HCT116 (cell line): ENCODE measurements around the gene PPFIA2. TPM values are rescaled to one million over a fixed set of nuclear protein-coding genes. Genes with fewer than 3 reads are reported as not detected.
"Not testable (repeated sequence)": the region's sequence is repeated elsewhere in the genome, so short reads cannot be mapped to it uniquely, and the experiment has no call there.

Experiments
- ATAC-seq: fragments of 200-7000 bp; cut with Tn5 transposase; 2 replicates; pipeline ENCODE4 v1.9.1; 2020; ENCODE audit warnings: mild to moderate bottlenecking, moderate library complexity
- BruUV-seq: library from RNA; stranded (reverse); fragments of 400-500 nt; replicated peaks from 2 replicates; lab custom pipeline; 2021; lab: Mats Ljungman, UMichigan
- CTCF ChIA-PET: fragments of 300-600 bp; sonication (Branson Sonifier 250); formaldehyde crosslinking; loops from one replicate; lab custom pipeline; 2021; ENCODE audit warnings: antibody characterized with exemption; lab: Charles Lee
- POLR2A ChIA-PET: fragments of 300-600, 350-600 bp; sonication (Branson Sonifier 250); formaldehyde crosslinking; loops from one replicate; lab custom pipeline; 2021; ENCODE audit warnings: antibody characterized with exemption; lab: Charles Lee
- RAD21 ChIA-PET, 2 experiments: fragments of 300-600 bp; sonication (Branson Sonifier 250); formaldehyde crosslinking; loops; one replicate each; lab custom pipeline; 2023; ENCODE audit warnings: low total read pairs in 2 of 2; ENCODE audit not compliant: uncharacterized antibody in 2 of 2, unreplicated experiment in 2 of 2, low non-redundant PET in 1 of 2; lab: Charles Lee
- DNase-seq: peaks from one replicate; pipeline ENCODE4 v3.0.0-alpha.2; 2010; ENCODE audit warnings: low read depth, low spot score
- H2AFZ ChIP-seq: fragments of 200-600 bp; shearing (Covaris generic), sonication (generic); 2 replicates; pipeline ENCODE4 v1.6.1; 2017; ENCODE audit warnings: low read depth, mixed run types, mixed read lengths, antibody characterized with exemption, low read length; ENCODE audit not compliant: poor library complexity, severe bottlenecking
- H3K27ac ChIP-seq: 2 replicates; pipeline ENCODE4 v1.5.1; 2012; ENCODE audit warnings: low read depth, low read length
- H3K27me3 ChIP-seq: fragments of 200-600 bp; sonication (generic); 2 replicates; pipeline ENCODE4 v1.6.1; 2016; ENCODE audit warnings: mixed run types, low read length, mixed read lengths; ENCODE audit not compliant: insufficient read depth
- H3K36me3 ChIP-seq, 2 experiments: fragments of 200-500 bp in 1 of 2; fragments of 200-600 bp in 1 of 2; sonication (Bioruptor generic) in 1 of 2; sonication (generic) in 1 of 2; 2 replicates each; pipeline versions ENCODE4 v1.5.1 to v1.6.1; 2014 to 2016; ENCODE audit warnings: low read length in 2 of 2, inconsistent platforms in 1 of 2, mixed read lengths in 1 of 2, mixed run types in 1 of 2; ENCODE audit not compliant: insufficient read depth in 2 of 2, control insufficient read depth in 1 of 2
- H3K4me1 ChIP-seq, 2 experiments: fragments of 200-600 bp in 1 of 2; sonication (generic) in 1 of 2; 2 replicates each; pipeline versions ENCODE4 v1.5.1 to v1.6.1; 2012 to 2017; ENCODE audit warnings: low read length in 2 of 2, inconsistent platforms in 1 of 2, mild to moderate bottlenecking in 1 of 2, mixed read lengths in 1 of 2, mixed run types in 1 of 2, moderate library complexity in 1 of 2; ENCODE audit not compliant: insufficient read depth in 2 of 2, control insufficient read depth in 1 of 2
- H3K4me2 ChIP-seq: fragments of 200-600 bp; sonication (generic); 2 replicates; pipeline ENCODE4 v1.6.1; 2017; ENCODE audit warnings: mixed run types, low read length, mixed read lengths
- H3K4me3 ChIP-seq, 2 experiments: fragments of 200-600 bp in 1 of 2; sonication (generic) in 1 of 2; replicated peaks in 1 of 2; 2 replicates each; pipeline ENCODE4 v1.5.1; 2011 to 2016; ENCODE audit warnings: low read length in 2 of 2, control low read depth in 1 of 2, low read depth in 1 of 2, mild to moderate bottlenecking in 1 of 2, mixed read lengths in 1 of 2, mixed run types in 1 of 2
- H3K79me2 ChIP-seq: fragments of 200-600 bp; sonication (generic); 2 replicates; pipeline ENCODE4 v1.6.1; 2017; ENCODE audit warnings: mild to moderate bottlenecking, mixed run types, low read length, moderate library complexity, mixed read lengths; ENCODE audit not compliant: insufficient read depth
- H3K9ac ChIP-seq: fragments of 200-600 bp; sonication (generic); 2 replicates; pipeline ENCODE4 v1.6.1; 2016; ENCODE audit warnings: low read length, mixed read lengths
- H3K9me2 ChIP-seq: fragments of 200-600 bp; sonication (generic), shearing (Covaris generic); 2 replicates; pipeline ENCODE4 v1.6.1; 2017; ENCODE audit warnings: mixed run types, mild to moderate bottlenecking, moderate library complexity; ENCODE audit not compliant: insufficient read depth
- H3K9me3 ChIP-seq, 2 experiments: fragments of 200-500 bp in 1 of 2; fragments of 200-600 bp in 1 of 2; sonication (Bioruptor generic) in 1 of 2; sonication (generic) in 1 of 2; 2 replicates each; pipeline ENCODE4 v1.6.1; 2014 to 2017; ENCODE audit warnings: low read length in 2 of 2, mixed read lengths in 2 of 2, inconsistent platforms in 1 of 2, low read depth in 1 of 2, mild to moderate bottlenecking in 1 of 2, mixed run types in 1 of 2, moderate library complexity in 1 of 2; ENCODE audit not compliant: control insufficient read depth in 1 of 2, insufficient read depth in 1 of 2
- H4K20me1 ChIP-seq: fragments of 200-600 bp; sonication (generic), shearing (Covaris generic); 2 replicates; pipeline ENCODE4 v1.6.1; 2017; ENCODE audit warnings: mixed run types, mild to moderate bottlenecking, moderate library complexity; ENCODE audit not compliant: insufficient read depth
- CBX3 ChIP-seq: IDR thresholded peaks from 2 replicates; pipeline ENCODE4 v1.6.1; 2012; ENCODE audit warnings: low read depth
- CEBPB ChIP-seq: IDR thresholded peaks from 2 replicates; pipeline ENCODE4 v1.6.1; 2012; ENCODE audit warnings: low read depth
- EZH2phosphoT487 ChIP-seq: fragments of 200-600 bp; IDR thresholded peaks from 2 replicates; pipeline ENCODE4 v1.6.1; 2018; ENCODE audit warnings: antibody characterized with exemption, borderline replicate concordance
- FOSL1 ChIP-seq: IDR thresholded peaks from 2 replicates; pipeline ENCODE4 v1.6.1; 2012; ENCODE audit warnings: low read depth
- SP1 ChIP-seq: IDR thresholded peaks from 2 replicates; pipeline ENCODE4 v1.6.1; 2012; ENCODE audit warnings: low read depth
- intact Hi-C: fragments of 100-400 bp; cut with micrococcal nuclease; formaldehyde crosslinking; loops from 2 replicates; pipeline ENCODE4 v1.10.0; 2022
- total RNA-seq: library from RNA; stranded (reverse); gene quantifications from one replicate; pipeline ENCODE4 v1.2.1, GENCODE V29; 2021; ENCODE audit not compliant: unreplicated experiment
- TF ChIP-seq, protein P1 (sequence below): IDR thresholded peaks from 2 replicates; pipeline ENCODE4 v1.6.1; 2011; ENCODE audit warnings: mild to moderate bottlenecking, low read length, moderate library complexity; ENCODE audit not compliant: insufficient replicate concordance; ENCODE audit errors: extremely low read depth

PPFIA2 gene
- total RNA-seq, 1 experiment from 2014 or later: not detected

- Histone ChIP-seq H3K79me2 (no peaks in the 10 kb centered on the region), H3K4me1 (no peaks in the 10 kb centered on the region), H3K27me3 (no peaks in the 10 kb centered on the region), H3K4me2 (no peak overlapping the region), H3K9ac (no peak overlapping the region), H3K9me2 (no peaks in the 10 kb centered on the region), H3K4me3 (no peak overlapping the region), H2AFZ (no peak overlapping the region), H3K27ac (no peak overlapping the region), H4K20me1 (no peaks in the 10 kb centered on the region), H3K36me3 (no peaks in the 10 kb centered on the region), H3K9me3 (no peaks in the 10 kb centered on the region)
- TF ChIP-seq SP1 (no peak), EZH2phosphoT487 (no peak), FOSL1 (no peak), CEBPB (no peak)
- TF ChIP-seq, protein P1, sequence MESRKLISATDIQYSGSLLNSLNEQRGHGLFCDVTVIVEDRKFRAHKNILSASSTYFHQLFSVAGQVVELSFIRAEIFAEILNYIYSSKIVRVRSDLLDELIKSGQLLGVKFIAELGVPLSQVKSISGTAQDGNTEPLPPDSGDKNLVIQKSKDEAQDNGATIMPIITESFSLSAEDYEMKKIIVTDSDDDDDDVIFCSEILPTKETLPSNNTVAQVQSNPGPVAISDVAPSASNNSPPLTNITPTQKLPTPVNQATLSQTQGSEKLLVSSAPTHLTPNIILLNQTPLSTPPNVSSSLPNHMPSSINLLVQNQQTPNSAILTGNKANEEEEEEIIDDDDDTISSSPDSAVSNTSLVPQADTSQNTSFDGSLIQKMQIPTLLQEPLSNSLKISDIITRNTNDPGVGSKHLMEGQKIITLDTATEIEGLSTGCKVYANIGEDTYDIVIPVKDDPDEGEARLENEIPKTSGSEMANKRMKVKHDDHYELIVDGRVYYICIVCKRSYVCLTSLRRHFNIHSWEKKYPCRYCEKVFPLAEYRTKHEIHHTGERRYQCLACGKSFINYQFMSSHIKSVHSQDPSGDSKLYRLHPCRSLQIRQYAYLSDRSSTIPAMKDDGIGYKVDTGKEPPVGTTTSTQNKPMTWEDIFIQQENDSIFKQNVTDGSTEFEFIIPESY: no peak
- DNase-seq (no peak), ATAC-seq (no peak)
- BruUV-seq: no TSS peak
- intact Hi-C loops: no loop called here
- RAD21 ChIA-PET: no interaction called here
- CTCF ChIA-PET: no interaction called here
- POLR2A ChIA-PET: no interaction called here
These were observed 162.6 kb downstream of the PPFIA2 start for GRCh38 chr12:81596558-81596957.

- POLR2A ChIA-PET: no interaction called here
- H3K9ac ChIP-seq: no peak overlapping the region
- H3K27ac ChIP-seq: no peak overlapping the region
- H3K4me1 ChIP-seq: no peaks in the 10 kb centered on the region
- no peaks in the 10 kb centered on the region for H3K27me3 ChIP-seq
- no peak overlapping the region for H3K4me3 ChIP-seq
- intact Hi-C loops: no loop called here
- RAD21 ChIA-PET: no interaction called here
- TF ChIP-seq EZH2phosphoT487: no peak
- TF ChIP-seq CBX3: no peak
- no peak for TF ChIP-seq SP1
- no peaks in the 10 kb centered on the region for H3K79me2 ChIP-seq
- CTCF ChIA-PET: no interaction called here
- ATAC-seq (no peak), DNase-seq (no peak)
- no peaks in the 10 kb centered on the region for H3K36me3 ChIP-seq
- no peaks in the 10 kb centered on the region for H4K20me1 ChIP-seq
- no peaks in the 10 kb centered on the region for H3K9me2 ChIP-seq
- H3K4me2 ChIP-seq: no peak overlapping the region
- no TSS peak for BruUV-seq
- H3K9me3 ChIP-seq: no peaks in the 10 kb centered on the region
- H2AFZ ChIP-seq: no peak overlapping the region
These were observed 167.9 kb downstream of the PPFIA2 start for GRCh38 chr12:81591256-81591655.

- H4K20me1 ChIP-seq, H3K4me3 ChIP-seq, CTCF ChIA-PET, H3K9ac ChIP-seq, BruUV-seq, H3K27ac ChIP-seq, ATAC-seq, H3K9me2 ChIP-seq, intact Hi-C loops, H3K27me3 ChIP-seq, H3K9me3 ChIP-seq, H3K79me2 ChIP-seq, H3K4me1 ChIP-seq, H3K36me3 ChIP-seq, H2AFZ ChIP-seq, H3K4me2 ChIP-seq, DNase-seq, RAD21 ChIA-PET, POLR2A ChIA-PET: not testable (repeated sequence)
These were observed 168.4 kb downstream of the PPFIA2 start for GRCh38 chr12:81590703-81591102.
